Hepatocyte (in vitro differentiated cells): ENCODE measurements around the gene AP3S2. TPM values are rescaled to one million over a fixed set of nuclear protein-coding genes. Genes with fewer than 3 reads are reported as not detected.

Experiments
- DNase-seq: peaks from one replicate; pipeline ENCODE4 v3.0.0-alpha.2; 2016; ENCODE audit warnings: low spot score
- H2AFZ ChIP-seq: fragments of 200-600 bp; sonication (generic); 2 replicates; pipeline ENCODE4 v1.6.0; 2016; ENCODE audit warnings: antibody characterized with exemption, mild to moderate bottlenecking
- H3K27ac ChIP-seq: fragments of 200-600 bp; sonication (generic); 2 replicates; pipeline ENCODE4 v1.5.1; 2016; ENCODE audit warnings: mild to moderate bottlenecking
- H3K27me3 ChIP-seq: fragments of 200-600 bp; sonication (generic); 2 replicates; pipeline ENCODE4 v1.6.1; 2016
- H3K36me3 ChIP-seq: fragments of 200-600 bp; sonication (generic); replicated peaks from 2 replicates; pipeline ENCODE4 v1.5.1; 2016; ENCODE audit warnings: low read depth; ENCODE audit not compliant: insufficient read depth
- H3K4me1 ChIP-seq: fragments of 200-600 bp; sonication (generic); 2 replicates; pipeline ENCODE4 v1.5.1; 2016; ENCODE audit warnings: mild to moderate bottlenecking, moderate library complexity; ENCODE audit not compliant: insufficient read depth
- H3K4me2 ChIP-seq: fragments of 200-600 bp; sonication (generic); 2 replicates; pipeline ENCODE4 v1.6.0; 2016
- H3K4me3 ChIP-seq: fragments of 200-600 bp; sonication (generic); 2 replicates; pipeline ENCODE4 v1.5.1; 2016; ENCODE audit warnings: mild to moderate bottlenecking
- H3K79me2 ChIP-seq: fragments of 200-600 bp; sonication (generic); 2 replicates; pipeline ENCODE4 v1.6.0; 2017; ENCODE audit warnings: mild to moderate bottlenecking
- H3K9me2 ChIP-seq: fragments of 200-600 bp; sonication (generic); replicated peaks from 2 replicates; pipeline ENCODE4 v1.6.0; 2017; ENCODE audit warnings: mild to moderate bottlenecking; ENCODE audit not compliant: insufficient read depth
- H3K9me3 ChIP-seq: fragments of 200-600 bp; sonication (generic); 2 replicates; pipeline ENCODE4 v1.5.1; 2016; ENCODE audit warnings: low read depth, mild to moderate bottlenecking
- H4K20me1 ChIP-seq: fragments of 200-600 bp; sonication (generic); 2 replicates; pipeline ENCODE4 v1.6.0; 2016; ENCODE audit warnings: mild to moderate bottlenecking; ENCODE audit not compliant: insufficient read depth, poor library complexity, severe bottlenecking
- CTCF ChIP-seq: fragments of 200-600 bp; sonication (generic); IDR thresholded peaks from 2 replicates; pipeline ENCODE4 v1.5.1; 2016; ENCODE audit warnings: antibody characterized with exemption, mild to moderate bottlenecking; ENCODE audit not compliant: poor library complexity
- EZH2 ChIP-seq: fragments of 200-600 bp; sonication (generic); IDR thresholded peaks from 2 replicates; pipeline ENCODE4 v1.6.1; 2016; ENCODE audit warnings: antibody characterized with exemption, mild to moderate bottlenecking, borderline replicate concordance
- EZH2phosphoT487 ChIP-seq: fragments of 200-600 bp; sonication (generic); IDR thresholded peaks from one replicate; pipeline ENCODE4 v1.6.1; 2018; ENCODE audit warnings: antibody characterized with exemption, mild to moderate bottlenecking, low read depth, moderate library complexity; ENCODE audit not compliant: unreplicated experiment, severe bottlenecking
- WGBS: methylation state at CpG from one replicate; pipeline ENCODE4 v1.1.6; 2016; ENCODE audit warnings: low lambda C conversion rate; ENCODE audit errors: missing lambda C conversion rate; 5-methylcytosine and 5-hydroxymethylcytosine counted together
- polyA plus RNA-seq: library from polyadenylated mRNA; unstranded; fragments of >200 nt; fragmentation: Nextera tagmentation; extraction: Ambion mirVana; gene quantifications from 2 replicates; pipeline ENCODE4 v1.2.1, GENCODE V29; 2016
- total RNA-seq: library from RNA; depleted of rRNA; stranded (reverse); fragments of >200 nt; gene quantifications from 2 replicates; pipeline ENCODE4 v1.2.3, GENCODE V29; 2014

The AP3S2 gene
- total and polyA plus RNA-seq, 2 experiments from 2014 or later: 14.2 to 61.2 TPM

DNA sequence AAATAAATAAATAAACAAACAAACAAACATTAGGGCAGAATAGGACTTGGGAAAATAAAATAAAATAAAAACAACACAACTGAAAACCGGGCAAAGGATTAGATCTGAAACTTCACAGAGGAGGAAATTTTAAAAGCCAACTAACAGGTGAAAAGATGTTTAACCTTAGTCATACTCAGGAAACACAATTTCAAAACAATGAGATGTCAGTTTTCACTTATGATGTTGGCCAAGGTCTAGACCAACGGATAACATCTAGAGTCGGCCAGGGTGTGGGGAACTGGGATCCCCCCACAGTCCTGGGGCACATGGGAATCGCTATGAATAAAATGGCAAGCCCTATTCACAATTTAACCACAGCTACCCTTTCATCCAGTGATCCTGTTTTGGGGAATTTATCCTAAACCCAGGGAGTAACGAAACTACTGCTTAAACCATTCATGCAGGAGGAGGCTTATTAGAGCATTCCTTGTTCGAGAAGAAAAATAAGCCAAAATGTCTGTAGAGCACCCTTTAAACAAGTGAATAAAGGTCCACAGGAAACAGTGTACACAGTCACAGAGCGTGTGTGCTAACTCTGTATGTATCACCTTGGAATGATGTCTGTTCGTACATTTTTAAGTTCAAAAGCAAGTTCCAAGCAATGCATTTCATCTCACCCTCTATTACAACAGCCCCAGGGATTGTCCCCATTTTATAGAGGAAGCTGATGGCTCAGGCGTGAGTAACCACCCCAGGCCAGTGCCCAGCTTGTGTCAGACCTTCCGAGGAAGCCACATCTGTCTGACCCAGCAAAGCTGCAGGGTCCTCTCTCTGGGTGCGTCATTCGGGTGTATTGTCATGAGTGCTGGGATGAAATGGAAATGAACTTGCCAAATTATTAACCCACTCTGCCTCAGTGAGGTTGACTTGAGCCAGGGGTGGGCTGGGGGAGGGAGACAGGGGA is 72.9 kb downstream of the AP3S2 start:
- Histone ChIP-seq H3K9me2 (no peaks in the 10 kb centered on the region), H3K9me3 (no peaks in the 10 kb centered on the region), H3K27me3 (peaks cover 3% of the 10 kb centered on the region), H3K36me3 (no peaks in the 10 kb centered on the region), H4K20me1 (no peaks in the 10 kb centered on the region), H3K4me2 (no peak overlapping the region), H3K4me3 (no peak overlapping the region), H2AFZ (no peak overlapping the region), H3K79me2 (no peaks in the 10 kb centered on the region), H3K27ac (no peak overlapping the region), H3K4me1 (no peaks in the 10 kb centered on the region)
- DNase-seq: no peak
- no peak for TF ChIP-seq EZH2
- no peak for TF ChIP-seq CTCF
- TF ChIP-seq EZH2phosphoT487: no peak
- WGBS: 79% methylated on average over 12 of the region's 12 CpGs

GRCh38 chr15:89818287-89818686 is 75.5 kb downstream of the AP3S2 start:
- no peak for DNase-seq
- TF ChIP-seq EZH2 (no peak), EZH2phosphoT487 (no peak), CTCF (no peak)
- Histone ChIP-seq H3K4me3 (no peak overlapping the region), H3K9me2 (no peaks in the 10 kb centered on the region), H4K20me1 (no peaks in the 10 kb centered on the region), H2AFZ (no peak overlapping the region), H3K79me2 (peaks cover 14% of the 10 kb centered on the region), H3K36me3 (no peaks in the 10 kb centered on the region), H3K27ac (no peak overlapping the region), H3K27me3 (peaks cover 7% of the 10 kb centered on the region), H3K4me1 (peaks cover 3% of the 10 kb centered on the region), H3K9me3 (no peaks in the 10 kb centered on the region), H3K4me2 (no peak overlapping the region)
- WGBS: 69% methylated on average over 10 of the region's 10 CpGs

DNA sequence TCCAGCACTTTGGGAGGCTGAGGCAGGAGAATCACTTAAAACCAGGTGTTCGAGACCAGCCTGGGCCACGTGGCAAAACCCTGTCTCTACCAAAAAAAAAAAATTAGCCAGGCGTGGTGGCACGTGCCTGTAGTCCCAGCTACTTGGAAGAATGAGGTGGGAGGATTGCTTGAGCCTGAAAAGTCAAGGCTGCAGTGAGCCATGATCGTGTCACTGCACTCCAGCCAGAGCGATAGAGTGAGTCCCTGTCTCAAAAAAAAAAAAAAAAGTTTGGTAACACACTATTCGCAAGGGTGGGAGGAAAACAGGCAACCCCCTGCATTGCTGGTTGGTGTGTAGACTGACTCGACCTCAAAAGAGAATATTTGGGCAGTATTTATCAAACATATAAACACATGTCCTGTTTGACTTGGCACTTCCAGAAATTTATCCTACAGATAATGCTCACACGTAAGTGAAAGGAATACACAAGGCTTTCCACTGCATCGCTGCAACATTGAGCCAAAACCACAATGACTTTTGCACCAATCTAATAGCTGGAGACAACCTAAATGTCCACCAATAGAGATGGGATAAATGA is 76.0 kb downstream of the AP3S2 start:
- Histone ChIP-seq H3K27ac (no peak overlapping the region), H3K4me3 (no peak overlapping the region), H3K4me1 (peaks cover 3% of the 10 kb centered on the region), H2AFZ (no peak overlapping the region), H3K9me3 (no peaks in the 10 kb centered on the region), H3K9me2 (no peaks in the 10 kb centered on the region), H3K79me2 (peaks cover 19% of the 10 kb centered on the region), H3K27me3 (peaks cover 7% of the 10 kb centered on the region), H4K20me1 (no peaks in the 10 kb centered on the region), H3K36me3 (no peaks in the 10 kb centered on the region), H3K4me2 (no peak overlapping the region)
- DNase-seq: no peak
- 76% methylated on average over 10 of the region's 10 CpGs for WGBS
- TF ChIP-seq EZH2: no peak
- TF ChIP-seq CTCF: no peak
- no peak for TF ChIP-seq EZH2phosphoT487
